IPS-20b (cell line): Measurements from ENCODE around the gene KRTAP23-1.

Experiments
- H3K27ac ChIP-seq: one replicate; pipeline ENCODE4 v1.5.1; 2013; ENCODE audit warnings: low read length
- H3K27me3 ChIP-seq: 2 replicates; pipeline ENCODE4 v1.6.1; 2013; ENCODE audit warnings: mild to moderate bottlenecking, low read length, inconsistent platforms; ENCODE audit not compliant: insufficient read depth
- H3K36me3 ChIP-seq: 2 replicates; pipeline ENCODE4 v1.6.1; 2013; ENCODE audit warnings: low read depth, mild to moderate bottlenecking, inconsistent platforms, low read length, moderate library complexity; ENCODE audit not compliant: insufficient read depth
- H3K4me1 ChIP-seq: 2 replicates; pipeline ENCODE4 v1.6.1; 2013; ENCODE audit warnings: mild to moderate bottlenecking, control low read depth, inconsistent platforms, low read length, moderate library complexity; ENCODE audit not compliant: insufficient read depth
- H3K4me3 ChIP-seq: 2 replicates; pipeline ENCODE4 v1.5.1; 2013; ENCODE audit warnings: mild to moderate bottlenecking, low read length, inconsistent platforms
- H3K9ac ChIP-seq: 2 replicates; pipeline ENCODE4 v1.6.1; 2013; ENCODE audit warnings: low read depth, mild to moderate bottlenecking, inconsistent platforms, low read length, moderate library complexity
- H3K9me3 ChIP-seq: 2 replicates; pipeline ENCODE4 v1.6.1; 2013; ENCODE audit warnings: mild to moderate bottlenecking, low read depth, low read length, inconsistent platforms; ENCODE audit not compliant: insufficient read depth

KRTAP23-1 gene

GRCh38 chr21:30348506-30348905 is at the start of gene KRTAP23-1:
Gene KRTAP23-1 (minus strand): TSS chr21:30348606. CDS start chr21:30348606, 0 bp downstream.
- Histone ChIP-seq H3K9me3 (no peaks in the 10 kb centered on the region; the same call in 1 of the 2 replicates), H3K4me3 (no peak within 1 kb of the TSS), H3K27ac (no peak within 1 kb of the TSS), H3K36me3 (no peaks in the 10 kb centered on the region), H3K9ac (no peak within 1 kb of the TSS), H3K27me3 (no peaks in the 10 kb centered on the region), H3K4me1 (peaks cover 12% of the 10 kb centered on the region; the same call in 1 of the 2 replicates)

- H3K4me1 ChIP-seq = no peaks in the 10 kb centered on the region
- H3K36me3 ChIP-seq = no peaks in the 10 kb centered on the region
- H3K4me3 ChIP-seq = no peak within 1 kb of the TSS
- H3K27ac ChIP-seq = no peak within 1 kb of the TSS
- no peaks in the 10 kb centered on the region for H3K27me3 ChIP-seq
- no peak within 1 kb of the TSS for H3K9ac ChIP-seq
- H3K9me3 ChIP-seq = 0 out of 2 replicates have a peak, but pooled peaks cover 5% of the 10 kb centered on the region
Measured at GRCh38 chr21:30395731-30396130, 47.3 kb upstream of the KRTAP23-1 start, which contains the start of gene KRTAP13-1. Gene KRTAP13-1 (plus strand): TSS chr21:30396031. CDS start chr21:30396087, 56 bp downstream.

- H3K9me3 ChIP-seq = 0 out of 2 replicates have a peak, but pooled peaks cover 5% of the 10 kb centered on the region
- H3K4me1 ChIP-seq = no peaks in the 10 kb centered on the region
- H3K9ac ChIP-seq = no peak overlapping the region
- no peak overlapping the region for H3K4me3 ChIP-seq
- H3K27ac ChIP-seq = no peak overlapping the region
- no peaks in the 10 kb centered on the region for H3K36me3 ChIP-seq
- H3K27me3 ChIP-seq = no peaks in the 10 kb centered on the region
Measured at GRCh38 chr21:30391492-30392025, 43.2 kb upstream of the KRTAP23-1 start.

- H3K27ac ChIP-seq = no peak overlapping the region
- H3K9me3 ChIP-seq = peaks cover 6% of the 10 kb centered on the region; the same call in 1 of the 2 replicates
- no peaks in the 10 kb centered on the region for H3K36me3 ChIP-seq
- H3K9ac ChIP-seq = no peak overlapping the region
- H3K4me1 ChIP-seq = no peaks in the 10 kb centered on the region
- H3K4me3 ChIP-seq = no peak overlapping the region
- H3K27me3 ChIP-seq = no peaks in the 10 kb centered on the region
Measured at GRCh38 chr21:30382201-30382600, 33.8 kb upstream of the KRTAP23-1 start.

- Histone ChIP-seq H3K9ac (no peak within 1 kb of the TSS), H3K9me3 (no peaks in the 10 kb centered on the region), H3K27ac (no peak within 1 kb of the TSS), H3K27me3 (no peaks in the 10 kb centered on the region), H3K4me1 (no peaks in the 10 kb centered on the region), H3K4me3 (no peak within 1 kb of the TSS), H3K36me3 (no peaks in the 10 kb centered on the region)
Measured at GRCh38 chr21:30372139-30372770, 23.8 kb upstream of the KRTAP23-1 start, which contains the start of gene KRTAP13-2. Gene KRTAP13-2 (minus strand): TSS chr21:30372271. CDS start chr21:30372213, 58 bp downstream.

- Histone ChIP-seq H3K4me3 (no peak overlapping the region), H3K9me3 (no peaks in the 10 kb centered on the region), H3K27ac (no peak overlapping the region), H3K36me3 (no peaks in the 10 kb centered on the region), H3K27me3 (no peaks in the 10 kb centered on the region), H3K4me1 (no peaks in the 10 kb centered on the region), H3K9ac (no peak overlapping the region)
Measured at GRCh38 chr21:30355906-30356305, 7.5 kb upstream of the KRTAP23-1 start.

GRCh38 chr21:30354308-30355005 is 6.1 kb upstream of the KRTAP23-1 start:
- no peak overlapping the region for H3K9ac ChIP-seq
- peaks cover 6% of the 10 kb centered on the region; the same call in 1 of the 2 replicates for H3K4me1 ChIP-seq
- no peaks in the 10 kb centered on the region for H3K9me3 ChIP-seq
- no peak overlapping the region for H3K27ac ChIP-seq
- H3K4me3 ChIP-seq = no peak overlapping the region
- H3K27me3 ChIP-seq = no peaks in the 10 kb centered on the region
- no peaks in the 10 kb centered on the region for H3K36me3 ChIP-seq

GRCh38 chr21:30351534-30351933 is 3.1 kb upstream of the KRTAP23-1 start:
- H3K4me3 ChIP-seq = no peak overlapping the region
- no peak overlapping the region for H3K9ac ChIP-seq
- H3K9me3 ChIP-seq = no peaks in the 10 kb centered on the region; the same call in 1 of the 2 replicates
- peaks cover 12% of the 10 kb centered on the region; the same call in 1 of the 2 replicates for H3K4me1 ChIP-seq
- no peak overlapping the region for H3K27ac ChIP-seq
- no peaks in the 10 kb centered on the region for H3K27me3 ChIP-seq
- H3K36me3 ChIP-seq = no peaks in the 10 kb centered on the region

GRCh38 chr21:30349572-30349971 is 1.2 kb upstream of the KRTAP23-1 start:
- H3K9me3 ChIP-seq = no peaks in the 10 kb centered on the region; the same call in 1 of the 2 replicates
- peaks cover 12% of the 10 kb centered on the region; the same call in 1 of the 2 replicates for H3K4me1 ChIP-seq
- H3K27ac ChIP-seq = no peak overlapping the region
- no peak overlapping the region for H3K9ac ChIP-seq
- H3K27me3 ChIP-seq = no peaks in the 10 kb centered on the region
- no peaks in the 10 kb centered on the region for H3K36me3 ChIP-seq
- no peak overlapping the region for H3K4me3 ChIP-seq

GRCh38 chr21:30345014-30345413 is 3.4 kb downstream of the KRTAP23-1 start:
- H3K4me1 ChIP-seq = peaks cover 11% of the 10 kb centered on the region; the same call in 1 of the 2 replicates
- H3K9ac ChIP-seq = no peak overlapping the region
- H3K27ac ChIP-seq = no peak overlapping the region
- H3K4me3 ChIP-seq = no peak overlapping the region
- no peaks in the 10 kb centered on the region; the same call in 1 of the 2 replicates for H3K9me3 ChIP-seq
- no peaks in the 10 kb centered on the region for H3K36me3 ChIP-seq
- H3K27me3 ChIP-seq = no peaks in the 10 kb centered on the region

GRCh38 chr21:30340714-30341573 is 7.5 kb downstream of the KRTAP23-1 start:
- Histone ChIP-seq H3K27me3 (no peaks in the 10 kb centered on the region), H3K36me3 (no peaks in the 10 kb centered on the region), H3K9ac (no peak overlapping the region), H3K9me3 (no peaks in the 10 kb centered on the region), H3K4me3 (no peak overlapping the region), H3K4me1 (no peaks in the 10 kb centered on the region), H3K27ac (no peak overlapping the region)
